ENCODE data around the gene GRB14.
"Not testable (repeated sequence)": the region's sequence is repeated elsewhere in the genome, so short reads cannot be mapped to it uniquely, and the experiment has no call there.

GRB14 gene

GRCh38 chr2:164558450-164558849, 62.8 kb downstream of the GRB14 start:
- DNase-seq (ENCODE audit: low read depth, low spot score), result no peak

GRCh38 chr2:164554487-164554886, 66.8 kb downstream of the GRB14 start:
- DNase-seq (ENCODE audit: low read depth, low spot score), result no peak

- no peak for DNase-seq (ENCODE audit: low read depth, low spot score)
Measured at GRCh38 chr2:164551519-164551918, 69.8 kb downstream of the GRB14 start.

- not testable (repeated sequence) for DNase-seq (ENCODE audit: low read depth, low spot score)
Measured at GRCh38 chr2:164549705-164550104, 71.6 kb downstream of the GRB14 start.

- DNase-seq (ENCODE audit: low read depth, low spot score), result no peak
Measured at GRCh38 chr2:164545484-164545883, 75.8 kb downstream of the GRB14 start.

- DNase-seq (ENCODE audit: low read depth, low spot score), result no peak
Measured at GRCh38 chr2:164542581-164543021, 78.7 kb downstream of the GRB14 start.

- no peak for DNase-seq (ENCODE audit: low read depth, low spot score)
Measured at GRCh38 chr2:164538240-164538866, 82.9 kb downstream of the GRB14 start.

- no peak for DNase-seq (ENCODE audit: low read depth, low spot score)
Measured at GRCh38 chr2:164535280-164536025, 85.8 kb downstream of the GRB14 start.

GRCh38 chr2:164530464-164530863, 90.8 kb downstream of the GRB14 start:
- DNase-seq (ENCODE audit: low read depth, low spot score), result no peak

GRCh38 chr2:164523726-164524125, 97.6 kb downstream of the GRB14 start:
- no peak for DNase-seq (ENCODE audit: low read depth, low spot score)

GRCh38 chr2:164523009-164523408, 98.3 kb downstream of the GRB14 start:
- DNase-seq (ENCODE audit: low read depth, low spot score), result no peak

GRCh38 chr2:164522561-164522981, 98.7 kb downstream of the GRB14 start:
- no peak for DNase-seq (ENCODE audit: low read depth, low spot score)

GRCh38 chr2:164515734-164516133, 105.5 kb downstream of the GRB14 start:
- DNase-seq (ENCODE audit: low read depth, low spot score), result no peak

GRCh38 chr2:164515030-164515429, 106.3 kb downstream of the GRB14 start:
- no peak for DNase-seq (ENCODE audit: low read depth, low spot score)

- DNase-seq (ENCODE audit: low read depth, low spot score), result no peak
Measured at GRCh38 chr2:164514491-164514890, 106.8 kb downstream of the GRB14 start.

GRCh38 chr2:164512871-164513270, 108.4 kb downstream of the GRB14 start:
- DNase-seq (ENCODE audit: low read depth, low spot score), result no peak

- DNase-seq (ENCODE audit: low read depth, low spot score), result no peak
Measured at GRCh38 chr2:164511738-164512137, 109.5 kb downstream of the GRB14 start.

- DNase-seq (ENCODE audit: low read depth, low spot score), result no peak
Measured at GRCh38 chr2:164510895-164511294, 110.4 kb downstream of the GRB14 start.

GRCh38 chr2:164509137-164509877, 112.0 kb downstream of the GRB14 start:
- no peak for DNase-seq (ENCODE audit: low read depth, low spot score)

GRCh38 chr2:164504253-164504652, 117.0 kb downstream of the GRB14 start:
- no peak for DNase-seq (ENCODE audit: low read depth, low spot score)

GRCh38 chr2:164498836-164499235, 122.4 kb downstream of the GRB14 start:
- DNase-seq (ENCODE audit: low read depth, low spot score), result no peak

- DNase-seq (ENCODE audit: low read depth, low spot score), result no peak
Measured at GRCh38 chr2:164496881-164497280, 124.4 kb downstream of the GRB14 start.

GRCh38 chr2:164496421-164496820, 124.9 kb downstream of the GRB14 start:
- no peak for DNase-seq (ENCODE audit: low read depth, low spot score)
